Raji (cell line): ENCODE measurements around the gene SEZ6.

ENCODE experiments used
- POLR2A ChIP-seq: IDR thresholded peaks from 2 replicates; pipeline ENCODE4 v1.6.1; 2011; ENCODE audit warnings: low read depth, low read length, control low read depth; ENCODE audit not compliant: insufficient read depth

SEZ6 gene

DNA sequence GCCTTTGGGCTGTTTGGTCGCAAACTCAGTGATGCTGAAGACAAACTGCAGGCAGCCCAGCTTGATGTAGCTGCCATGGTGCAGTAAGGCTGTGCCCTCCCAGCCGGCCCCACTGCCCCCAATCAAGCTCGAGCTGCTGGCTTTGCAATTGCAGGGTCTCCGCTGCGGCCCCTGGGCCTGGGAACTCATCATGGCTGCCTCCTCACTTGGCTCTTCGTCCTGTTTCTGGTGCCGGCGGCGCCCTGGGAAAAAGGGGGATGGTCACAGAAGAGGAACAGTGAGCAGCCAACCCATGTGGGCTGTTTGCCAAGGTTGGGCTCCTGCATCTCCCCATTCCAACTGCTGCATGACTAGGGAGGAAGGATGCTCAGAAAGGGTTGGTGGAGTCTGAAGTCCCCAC, 99.6 kb downstream of the SEZ6 start:
- TF ChIP-seq POLR2A = no peak
